Measurements from ENCODE around the gene PTPN18.

DNA sequence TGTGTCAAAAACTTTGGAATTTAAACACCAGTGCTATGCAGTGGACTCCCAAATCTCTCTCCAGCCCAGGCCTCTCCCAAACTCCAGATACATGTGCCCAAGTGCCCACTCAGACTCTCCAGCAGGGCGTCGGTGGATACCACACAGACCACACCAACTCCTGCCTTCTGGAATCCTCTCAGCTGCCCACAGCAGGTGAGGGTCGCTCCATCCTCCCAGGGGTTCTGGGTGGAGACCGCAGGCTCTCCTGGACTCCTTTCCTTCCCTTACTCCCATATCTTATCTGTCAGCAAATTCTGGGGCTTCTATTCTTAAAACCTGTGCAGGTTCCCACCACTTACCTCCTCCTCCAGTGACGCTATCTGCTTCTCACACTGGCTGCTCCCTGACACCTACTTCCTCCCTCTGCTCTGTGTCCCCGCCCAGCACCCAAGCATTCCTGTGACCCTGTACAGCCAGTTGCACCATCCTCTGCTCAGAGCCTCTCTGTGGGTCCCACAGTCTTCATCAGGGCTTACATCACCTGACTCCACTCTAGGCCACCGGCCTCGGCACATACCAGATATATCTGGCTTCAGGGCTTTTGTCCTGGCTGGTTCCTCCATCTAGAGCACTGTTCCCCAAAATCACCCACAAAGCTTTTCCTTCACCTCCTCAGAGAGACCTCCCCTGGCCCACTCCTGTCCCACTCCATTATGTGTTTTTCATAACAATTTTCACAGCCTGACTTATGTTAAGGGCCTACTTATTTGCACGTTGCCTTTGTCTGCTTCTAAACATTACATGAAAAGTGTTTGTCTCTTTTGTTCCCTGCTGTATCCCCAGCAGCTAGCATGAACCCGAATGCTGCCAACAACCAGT lies 15.7 kb upstream of the PTPN18 start:
- TF ChIP-seq, protein P1, sequence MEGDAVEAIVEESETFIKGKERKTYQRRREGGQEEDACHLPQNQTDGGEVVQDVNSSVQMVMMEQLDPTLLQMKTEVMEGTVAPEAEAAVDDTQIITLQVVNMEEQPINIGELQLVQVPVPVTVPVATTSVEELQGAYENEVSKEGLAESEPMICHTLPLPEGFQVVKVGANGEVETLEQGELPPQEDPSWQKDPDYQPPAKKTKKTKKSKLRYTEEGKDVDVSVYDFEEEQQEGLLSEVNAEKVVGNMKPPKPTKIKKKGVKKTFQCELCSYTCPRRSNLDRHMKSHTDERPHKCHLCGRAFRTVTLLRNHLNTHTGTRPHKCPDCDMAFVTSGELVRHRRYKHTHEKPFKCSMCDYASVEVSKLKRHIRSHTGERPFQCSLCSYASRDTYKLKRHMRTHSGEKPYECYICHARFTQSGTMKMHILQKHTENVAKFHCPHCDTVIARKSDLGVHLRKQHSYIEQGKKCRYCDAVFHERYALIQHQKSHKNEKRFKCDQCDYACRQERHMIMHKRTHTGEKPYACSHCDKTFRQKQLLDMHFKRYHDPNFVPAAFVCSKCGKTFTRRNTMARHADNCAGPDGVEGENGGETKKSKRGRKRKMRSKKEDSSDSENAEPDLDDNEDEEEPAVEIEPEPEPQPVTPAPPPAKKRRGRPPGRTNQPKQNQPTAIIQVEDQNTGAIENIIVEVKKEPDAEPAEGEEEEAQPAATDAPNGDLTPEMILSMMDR (conservative IDR thresholded peaks at IDR 0.05 in 1 of 2, IDR thresholded peaks at IDR 0.05 in 1 of 2; ENCODE audit: low read depth in 1 of 2, low read length in 2 of 2) = no peak
- TF ChIP-seq EZH2 (IDR thresholded peaks at IDR 0.05; ENCODE audit: low read length, missing control alignments) = no peak
